ENCODE data around the gene ERCC6L.

ERCC6L gene

DNA sequence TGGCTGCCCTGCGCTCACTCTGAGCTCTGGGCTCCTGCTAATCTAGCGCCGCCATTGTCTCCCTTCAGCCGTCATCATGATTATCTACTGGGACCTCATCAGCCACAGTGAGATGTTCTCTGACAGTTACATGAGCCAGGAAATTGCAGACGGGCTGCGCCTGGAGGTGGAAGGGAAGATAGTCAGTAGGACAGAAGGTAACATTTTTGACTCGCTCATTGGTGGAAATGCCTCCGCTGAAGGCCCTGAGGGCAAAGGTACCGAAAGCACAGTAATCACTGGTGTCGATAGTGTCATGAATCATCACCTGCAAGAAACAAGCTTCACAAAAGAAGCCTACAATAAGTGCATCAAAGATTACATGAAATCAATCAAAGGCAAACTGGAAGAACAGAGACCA is 79.1 kb downstream of the ERCC6L start:
- Histone ChIP-seq H3K36me3 (ENCODE audit: control insufficient read depth, insufficient read depth, low read length, severe bottlenecking) (no peaks in the 10 kb centered on the region), H3K9me3 (ENCODE audit: control insufficient read depth, low read length) (peaks cover 33% of the 10 kb centered on the region), H3K4me3 (ENCODE audit: low read length) (no peak overlapping the region), H3K27me3 (replicated peaks; ENCODE audit: control insufficient read depth, insufficient read depth, low read length) (peaks cover 43% of the 10 kb centered on the region), H3K4me1 (ENCODE audit: control insufficient read depth, insufficient read depth, low read length) (no peaks in the 10 kb centered on the region), H3K9ac (ENCODE audit: low read length) (no peak overlapping the region)
- DNase-seq (ENCODE audit: low read depth) = no peak

DNA sequence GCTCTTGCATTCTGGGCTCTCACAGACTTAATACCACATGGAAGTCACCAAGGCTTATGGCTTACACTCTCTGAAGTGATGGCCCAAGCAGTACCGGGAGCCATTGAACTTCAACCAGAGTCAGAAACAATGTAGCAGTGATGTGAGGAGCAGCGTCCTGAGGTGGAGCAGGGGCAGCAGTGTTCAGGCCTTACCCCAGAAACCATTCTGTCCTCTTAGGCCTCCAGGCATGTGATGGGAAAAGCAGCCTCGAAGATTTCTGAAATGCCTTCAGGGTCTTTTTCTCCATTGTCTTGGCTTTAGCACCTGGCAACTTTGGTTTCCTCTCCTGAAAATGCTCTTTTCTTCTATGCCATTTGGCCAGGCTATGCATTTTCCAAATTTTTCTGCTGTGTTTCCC is 80.1 kb downstream of the ERCC6L start:
- Histone ChIP-seq H3K9me3 (ENCODE audit: control insufficient read depth, low read length) (peaks cover 36% of the 10 kb centered on the region), H3K27me3 (replicated peaks; ENCODE audit: control insufficient read depth, insufficient read depth, low read length) (peaks cover 48% of the 10 kb centered on the region), H3K9ac (ENCODE audit: low read length) (no peak overlapping the region), H3K4me3 (ENCODE audit: low read length) (no peak overlapping the region), H3K4me1 (ENCODE audit: control insufficient read depth, insufficient read depth, low read length) (no peaks in the 10 kb centered on the region), H3K36me3 (ENCODE audit: control insufficient read depth, insufficient read depth, low read length, severe bottlenecking) (no peaks in the 10 kb centered on the region)
- DNase-seq (ENCODE audit: low read depth) = no peak
